Measurements from ENCODE around the gene ZNF630. TPM values are rescaled to one million over a fixed set of nuclear protein-coding genes. Genes with fewer than 3 reads are reported as not detected.

The ZNF630 gene
- total and polyA plus RNA-seq, 10 of the 15 experiments (the other 5 are each of a cell fraction or from before 2014, with no cell fraction given), result 0.96 to 1.9 (median 1.2) TPM

DNA sequence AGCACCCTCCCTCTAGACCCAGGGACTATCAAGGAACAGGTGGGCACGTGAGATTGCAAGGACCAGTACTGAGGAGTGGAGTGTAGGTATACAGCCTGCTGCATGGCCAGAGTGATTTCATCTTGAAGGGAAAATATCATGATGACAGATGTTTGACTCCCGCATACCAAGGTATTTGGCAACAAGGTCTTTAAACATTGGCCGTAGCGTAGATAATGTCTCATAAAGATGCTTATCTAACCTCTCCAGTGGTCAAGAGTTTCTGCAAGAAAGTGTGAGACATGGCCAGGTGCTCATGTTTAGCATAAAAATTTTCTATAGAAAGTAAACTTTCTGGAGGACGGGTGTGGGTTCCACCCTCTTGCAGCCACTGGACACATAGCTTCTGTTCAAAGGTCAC is 18.7 kb upstream of the ZNF630 start:
- Histone ChIP-seq H3K36me3 (ENCODE audit: control insufficient read depth in 2 of 2, insufficient read depth in 2 of 2, low read length in 1 of 2) (no peaks in the 10 kb centered on the region), H3K4me2 (ENCODE audit: control insufficient read depth, insufficient read depth) (no peak overlapping the region), H4K20me1 (ENCODE audit: control insufficient read depth, insufficient read depth) (no peaks in the 10 kb centered on the region), H3K4me3 (no peak overlapping the region), H3K27ac (ENCODE audit: control insufficient read depth, insufficient read depth) (no peak overlapping the region), H3K79me2 (ENCODE audit: control insufficient read depth, insufficient read depth, low read length) (no peaks in the 10 kb centered on the region), H2AFZ (ENCODE audit: control insufficient read depth, low read depth, low read length) (no peak overlapping the region), H3K9me3 (replicated peaks; ENCODE audit: control insufficient read depth, insufficient read depth, low read length) (no peaks in the 10 kb centered on the region), H3K9ac (ENCODE audit: control insufficient read depth, insufficient read depth, low read length) (no peak overlapping the region), H3K27me3 (replicated peaks in 1 of 2; ENCODE audit: control insufficient read depth in 2 of 2, insufficient read depth in 2 of 2, low read length in 1 of 2) (no peaks in the 10 kb centered on the region), H3K4me1 (ENCODE audit: control insufficient read depth, insufficient read depth, low read length) (no peaks in the 10 kb centered on the region)
- BruUV-seq (replicated peaks), result no TSS peak
- FAIRE-seq, result no peak
- ATAC-seq, result no peak
- intact Hi-C loops (cut with micrococcal nuclease; ENCODE audit: unreplicated experiment) (no loop called here), in situ Hi-C loops (cut with MboI) (no loop called here)
- TF ChIP-seq, protein P1, sequence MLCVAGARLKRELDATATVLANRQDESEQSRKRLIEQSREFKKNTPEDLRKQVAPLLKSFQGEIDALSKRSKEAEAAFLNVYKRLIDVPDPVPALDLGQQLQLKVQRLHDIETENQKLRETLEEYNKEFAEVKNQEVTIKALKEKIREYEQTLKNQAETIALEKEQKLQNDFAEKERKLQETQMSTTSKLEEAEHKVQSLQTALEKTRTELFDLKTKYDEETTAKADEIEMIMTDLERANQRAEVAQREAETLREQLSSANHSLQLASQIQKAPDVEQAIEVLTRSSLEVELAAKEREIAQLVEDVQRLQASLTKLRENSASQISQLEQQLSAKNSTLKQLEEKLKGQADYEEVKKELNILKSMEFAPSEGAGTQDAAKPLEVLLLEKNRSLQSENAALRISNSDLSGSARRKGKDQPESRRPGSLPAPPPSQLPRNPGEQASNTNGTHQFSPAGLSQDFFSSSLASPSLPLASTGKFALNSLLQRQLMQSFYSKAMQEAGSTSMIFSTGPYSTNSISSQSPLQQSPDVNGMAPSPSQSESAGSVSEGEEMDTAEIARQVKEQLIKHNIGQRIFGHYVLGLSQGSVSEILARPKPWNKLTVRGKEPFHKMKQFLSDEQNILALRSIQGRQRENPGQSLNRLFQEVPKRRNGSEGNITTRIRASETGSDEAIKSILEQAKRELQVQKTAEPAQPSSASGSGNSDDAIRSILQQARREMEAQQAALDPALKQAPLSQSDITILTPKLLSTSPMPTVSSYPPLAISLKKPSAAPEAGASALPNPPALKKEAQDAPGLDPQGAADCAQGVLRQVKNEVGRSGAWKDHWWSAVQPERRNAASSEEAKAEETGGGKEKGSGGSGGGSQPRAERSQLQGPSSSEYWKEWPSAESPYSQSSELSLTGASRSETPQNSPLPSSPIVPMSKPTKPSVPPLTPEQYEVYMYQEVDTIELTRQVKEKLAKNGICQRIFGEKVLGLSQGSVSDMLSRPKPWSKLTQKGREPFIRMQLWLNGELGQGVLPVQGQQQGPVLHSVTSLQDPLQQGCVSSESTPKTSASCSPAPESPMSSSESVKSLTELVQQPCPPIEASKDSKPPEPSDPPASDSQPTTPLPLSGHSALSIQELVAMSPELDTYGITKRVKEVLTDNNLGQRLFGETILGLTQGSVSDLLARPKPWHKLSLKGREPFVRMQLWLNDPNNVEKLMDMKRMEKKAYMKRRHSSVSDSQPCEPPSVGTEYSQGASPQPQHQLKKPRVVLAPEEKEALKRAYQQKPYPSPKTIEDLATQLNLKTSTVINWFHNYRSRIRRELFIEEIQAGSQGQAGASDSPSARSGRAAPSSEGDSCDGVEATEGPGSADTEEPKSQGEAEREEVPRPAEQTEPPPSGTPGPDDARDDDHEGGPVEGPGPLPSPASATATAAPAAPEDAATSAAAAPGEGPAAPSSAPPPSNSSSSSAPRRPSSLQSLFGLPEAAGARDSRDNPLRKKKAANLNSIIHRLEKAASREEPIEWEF (IDR thresholded peaks at IDR 0.05; ENCODE audit: insufficient replicate concordance, low read depth, low read length), result no peak
- TF ChIP-seq EED (IDR thresholded peaks at IDR 0.05; ENCODE audit: low read depth) (no peak), CREM (IDR thresholded peaks at IDR 0.05; ENCODE audit: low read depth) (no peak), PAX8 (IDR thresholded peaks at IDR 0.05) (no peak), DPF2 (IDR thresholded peaks at IDR 0.05) (no peak), LARP7 (IDR thresholded peaks at IDR 0.05) (no peak), SMAD5 (IDR thresholded peaks at IDR 0.05; ENCODE audit: low read depth) (no peak), PML (IDR thresholded peaks at IDR 0.05; ENCODE audit: low read length) (no peak), ZNF217 (IDR thresholded peaks at IDR 0.05) (no peak), PKNOX1 (IDR thresholded peaks at IDR 0.05) (no peak), RAD21 (IDR thresholded peaks at IDR 0.05; ENCODE audit: insufficient read depth, low read depth, low read length) (no peak), GATAD2B (conservative IDR thresholded peaks at IDR 0.05; ENCODE audit: low read depth) (no peak), RCOR1 (conservative IDR thresholded peaks at IDR 0.05; ENCODE audit: low read depth, low read length) (no peak), TAF1 (IDR thresholded peaks at IDR 0.05; ENCODE audit: borderline replicate concordance, low read depth, low read length) (no peak), MEF2A (IDR thresholded peaks at IDR 0.05; ENCODE audit: insufficient read depth, low read depth, low read length) (no peak), CREB1 (IDR thresholded peaks at IDR 0.05; ENCODE audit: low read depth) (no peak), SREBF2 (IDR thresholded peaks at IDR 0.05; ENCODE audit: low read length) (no peak), HDAC2 (IDR thresholded peaks at IDR 0.05) (no peak), FOXK2 (IDR thresholded peaks at IDR 0.05) (no peak)
- TF ChIP-seq, protein P2, sequence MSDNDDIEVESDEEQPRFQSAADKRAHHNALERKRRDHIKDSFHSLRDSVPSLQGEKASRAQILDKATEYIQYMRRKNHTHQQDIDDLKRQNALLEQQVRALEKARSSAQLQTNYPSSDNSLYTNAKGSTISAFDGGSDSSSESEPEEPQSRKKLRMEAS (IDR thresholded peaks at IDR 0.05; ENCODE audit: low read depth, low read length), result no peak
- CTCF ChIA-PET, result interaction anchor here (1.2 kb wide), 1 partner anchor 404 kb away, joined by 4 read pairs; no protein-coding TSS in a partner anchor
- no peak for DNase-seq (ENCODE audit: low read depth, low spot score)
- WGBS (ENCODE audit: insufficient coverage, insufficient replicate concordance, low lambda C conversion rate, missing lambda C conversion rate), result 57% methylated on average over 5 of the region's 5 CpGs
- RAD21 ChIA-PET (ENCODE audit: unreplicated experiment), result no interaction called here
- POLR2A ChIA-PET, result interaction anchor here (0.5 kb wide), 1 partner anchor 403 kb away, joined by 4 read pairs; no protein-coding TSS in a partner anchor
- SMC1A ChIA-PET (ENCODE audit: uncharacterized antibody, unreplicated experiment), result no interaction called here
